IMR-90 (cell line): ENCODE measurements around the gene RUNX3. TPM values are rescaled to one million over a fixed set of nuclear protein-coding genes. Genes with fewer than 3 reads are reported as not detected.

Experiments used
- ATAC-seq: fragments of 200-7000 bp; cut with Tn5 transposase; 2 replicates; pipeline ENCODE4 v1.9.1; 2020; ENCODE audit warnings: low read depth, mild to moderate bottlenecking, moderate library complexity
- BruUV-seq: library from RNA; stranded (reverse); fragments of 400-500 nt; replicated peaks from 2 replicates; lab custom pipeline; 2021; lab: Mats Ljungman, UMichigan
- CTCF ChIA-PET: fragments of 300-600 bp; formaldehyde crosslinking; extraction: SDS; loops from one replicate; lab custom pipeline; 2021; ENCODE audit warnings: antibody characterized with exemption; lab: Yijun Ruan, JAX
- POLR2A ChIA-PET: fragments of 300-600 bp; sonication (Branson Sonifier 250); formaldehyde crosslinking; loops from one replicate; lab custom pipeline; 2022; ENCODE audit warnings: antibody characterized with exemption; ENCODE audit not compliant: unreplicated experiment; lab: Charles Lee
- DNase-seq: peaks from one replicate; pipeline ENCODE4 v3.0.0; 2013
- H2AFZ ChIP-seq: replicated peaks from 2 replicates; pipeline ENCODE3; 2013; ENCODE audit warnings: low read length, mild to moderate bottlenecking; ENCODE audit not compliant: poor library complexity
- H2AK5ac ChIP-seq: 2 replicates; pipeline ENCODE4 v1.6.1; 2013; ENCODE audit warnings: low read depth, low read length, inconsistent platforms
- H2AK9ac ChIP-seq: replicated peaks from 2 replicates; pipeline ENCODE3; 2013; ENCODE audit warnings: mild to moderate bottlenecking, low read depth, low read length, moderate library complexity; ENCODE audit not compliant: poor library complexity
- H2BK120ac ChIP-seq: 2 replicates; pipeline ENCODE4 v1.6.1; 2013; ENCODE audit warnings: low read depth, low read length, inconsistent platforms
- H2BK15ac ChIP-seq: 3 replicates; pipeline ENCODE4 v1.6.1; 2013; ENCODE audit warnings: low read depth, low read length, inconsistent platforms
- H2BK20ac ChIP-seq: 2 replicates; pipeline ENCODE4 v1.6.1; 2013; ENCODE audit warnings: low read depth, mild to moderate bottlenecking, inconsistent platforms, low read length, moderate library complexity
- H2BK5ac ChIP-seq: 2 replicates; pipeline ENCODE4 v1.6.1; 2013; ENCODE audit warnings: mild to moderate bottlenecking, low read depth, low read length, inconsistent platforms; ENCODE audit not compliant: poor library complexity, severe bottlenecking
- H3K14ac ChIP-seq: replicated peaks from 2 replicates; pipeline ENCODE4 v1.6.1; 2013; ENCODE audit warnings: low read depth, low read length, inconsistent platforms
- H3K18ac ChIP-seq: 2 replicates; pipeline ENCODE4 v1.6.1; 2013; ENCODE audit warnings: low read depth, low read length, control low read depth
- H3K23ac ChIP-seq: 2 replicates; pipeline ENCODE4 v1.6.1; 2013; ENCODE audit warnings: low read depth, low read length, inconsistent platforms
- H3K27ac ChIP-seq: 2 replicates; pipeline ENCODE4 v1.5.1; 2013; ENCODE audit warnings: mild to moderate bottlenecking, control low read depth, low read length; ENCODE audit not compliant: insufficient read depth
- H3K27me3 ChIP-seq: 2 replicates; pipeline ENCODE4 v1.6.1; 2013; ENCODE audit warnings: low read length; ENCODE audit not compliant: control insufficient read depth, insufficient read depth
- H3K36me3 ChIP-seq: 2 replicates; pipeline ENCODE4 v1.6.1; 2013; ENCODE audit warnings: low read length, mixed read lengths; ENCODE audit not compliant: control insufficient read depth, insufficient read depth
- H3K4ac ChIP-seq: 2 replicates; pipeline ENCODE4 v1.6.1; 2013; ENCODE audit warnings: low read depth, low read length, inconsistent platforms
- H3K4me1 ChIP-seq: 2 replicates; pipeline ENCODE4 v1.6.1; 2013; ENCODE audit warnings: low read length, mixed read lengths; ENCODE audit not compliant: control insufficient read depth, insufficient read depth
- H3K4me2 ChIP-seq: 2 replicates; pipeline ENCODE4 v1.6.1; 2013; ENCODE audit warnings: low read depth, mild to moderate bottlenecking, control low read depth, low read length, moderate library complexity
- H3K4me3 ChIP-seq: 2 replicates; pipeline ENCODE4 v1.5.1; 2013; ENCODE audit warnings: low read depth, mild to moderate bottlenecking, control low read depth, low read length, moderate library complexity; ENCODE audit not compliant: insufficient read depth
- H3K56ac ChIP-seq: 2 replicates; pipeline ENCODE4 v1.6.1; 2013; ENCODE audit warnings: low read length, inconsistent platforms; ENCODE audit not compliant: insufficient read depth; ENCODE audit errors: extremely low read depth
- H3K79me1 ChIP-seq, 2 experiments: 2 replicates each; pipeline ENCODE4 v1.6.1; 2013; ENCODE audit warnings: low read length in 2 of 2, inconsistent platforms in 1 of 2, low read depth in 1 of 2
- H3K9ac ChIP-seq: 2 replicates; pipeline ENCODE4 v1.6.1; 2013; ENCODE audit warnings: low read depth, low read length, control low read depth
- H3K9me1 ChIP-seq: 2 replicates; pipeline ENCODE4 v1.6.1; 2013; ENCODE audit warnings: low read length, inconsistent platforms; ENCODE audit not compliant: insufficient read depth
- H3K9me3 ChIP-seq: 2 replicates; pipeline ENCODE4 v1.6.1; 2013; ENCODE audit warnings: low read length; ENCODE audit not compliant: control insufficient read depth, insufficient read depth
- H4K20me1 ChIP-seq: 2 replicates; pipeline ENCODE4 v1.6.1; 2013; ENCODE audit warnings: low read length, inconsistent platforms; ENCODE audit not compliant: insufficient read depth
- H4K5ac ChIP-seq: 2 replicates; pipeline ENCODE4 v1.6.1; 2013; ENCODE audit warnings: mild to moderate bottlenecking, low read depth, low read length, control low read depth
- H4K8ac ChIP-seq, 2 experiments: 2 replicates each; pipeline ENCODE4 v1.6.1; 2013; ENCODE audit warnings: low read depth in 2 of 2, low read length in 2 of 2, control low read depth in 1 of 2, inconsistent platforms in 1 of 2
- H4K91ac ChIP-seq: 2 replicates; pipeline ENCODE4 v1.6.1; 2013; ENCODE audit warnings: low read depth, low read length, inconsistent platforms; ENCODE audit not compliant: insufficient read depth
- BHLHE40 ChIP-seq: fragments of 150-350 bp; IDR thresholded peaks from 2 replicates; pipeline ENCODE4 v1.6.1; 2016; ENCODE audit warnings: mild to moderate bottlenecking, low read depth, low read length
- CEBPB ChIP-seq: IDR thresholded peaks from 2 replicates; pipeline ENCODE4 v1.6.1; 2012; ENCODE audit warnings: low read depth, low read length, improper control_type of control experiment
- MXI1 ChIP-seq: IDR thresholded peaks from 2 replicates; pipeline ENCODE4 v1.6.1; 2012; ENCODE audit warnings: low read depth, mild to moderate bottlenecking, low read length, moderate library complexity, borderline replicate concordance
- SMC3 ChIP-seq: fragments of 150-350 bp; IDR thresholded peaks from 2 replicates; pipeline ENCODE4 v1.6.1; 2016; ENCODE audit warnings: low read depth, mild to moderate bottlenecking, antibody characterized with exemption, low read length, moderate library complexity
- WGBS, 2 experiments: methylation state at CpG; one replicate each; pipeline versions ENCODE4 v1.1.5 to v1.1.7; 2013; ENCODE audit warnings: missing lambda C conversion rate in 2 of 2; ENCODE audit not compliant: insufficient read length in 1 of 2; ENCODE audit errors: extremely low coverage in 2 of 2; 5-methylcytosine and 5-hydroxymethylcytosine counted together
- dilution Hi-C: fragments of 300-500 bp; cut with HindIII; formaldehyde crosslinking; loops from one replicate; pipeline ENCODE4 v1.14.3; 2018; ENCODE audit warnings: low sequenced_read_pairs; ENCODE audit not compliant: unreplicated experiment
- in situ Hi-C: fragments of 300-500 bp; cut with MboI; formaldehyde crosslinking; loops from 3 replicates; pipeline ENCODE4 v1.14.3; 2019; ENCODE audit warnings: low sequenced_read_pairs, inconsistent platforms, mixed read lengths
- intact Hi-C: fragments of 100-400 bp; cut with micrococcal nuclease; formaldehyde crosslinking; loops from 2 replicates; pipeline ENCODE4 v1.10.0; 2022
- polyA plus RNA-seq, 3 experiments: library from polyadenylated mRNA; depleted of rRNA; stranded (reverse); fragments of >200 nt; gene quantifications; 2 replicates each; pipeline ENCODE4 v1.2.3, GENCODE V29; 2012; ENCODE audit warnings: low replicate concordance in 1 of 3
- total RNA-seq: library from RNA; depleted of rRNA; stranded (reverse); fragments of >200 nt; gene quantifications from 2 replicates; pipeline ENCODE4 v1.2.3, GENCODE V29; 2012
- TF ChIP-seq, protein P1 (sequence below): fragments of 150-350 bp; IDR thresholded peaks from 2 replicates; pipeline ENCODE4 v1.6.1; 2016; ENCODE audit warnings: low read depth, mild to moderate bottlenecking, low read length, moderate library complexity, borderline replicate concordance
- TF ChIP-seq, protein P2 (sequence below): conservative IDR thresholded peaks from 2 replicates; pipeline ENCODE4 v1.5.1; 2012; ENCODE audit warnings: mild to moderate bottlenecking, low read depth, low read length, improper control_type of control experiment

RUNX3 gene
- total and polyA plus RNA-seq, 2 of the 4 experiments (the other 2 are of a cell fraction): 0.07 TPM; not detected in 1

DNA sequence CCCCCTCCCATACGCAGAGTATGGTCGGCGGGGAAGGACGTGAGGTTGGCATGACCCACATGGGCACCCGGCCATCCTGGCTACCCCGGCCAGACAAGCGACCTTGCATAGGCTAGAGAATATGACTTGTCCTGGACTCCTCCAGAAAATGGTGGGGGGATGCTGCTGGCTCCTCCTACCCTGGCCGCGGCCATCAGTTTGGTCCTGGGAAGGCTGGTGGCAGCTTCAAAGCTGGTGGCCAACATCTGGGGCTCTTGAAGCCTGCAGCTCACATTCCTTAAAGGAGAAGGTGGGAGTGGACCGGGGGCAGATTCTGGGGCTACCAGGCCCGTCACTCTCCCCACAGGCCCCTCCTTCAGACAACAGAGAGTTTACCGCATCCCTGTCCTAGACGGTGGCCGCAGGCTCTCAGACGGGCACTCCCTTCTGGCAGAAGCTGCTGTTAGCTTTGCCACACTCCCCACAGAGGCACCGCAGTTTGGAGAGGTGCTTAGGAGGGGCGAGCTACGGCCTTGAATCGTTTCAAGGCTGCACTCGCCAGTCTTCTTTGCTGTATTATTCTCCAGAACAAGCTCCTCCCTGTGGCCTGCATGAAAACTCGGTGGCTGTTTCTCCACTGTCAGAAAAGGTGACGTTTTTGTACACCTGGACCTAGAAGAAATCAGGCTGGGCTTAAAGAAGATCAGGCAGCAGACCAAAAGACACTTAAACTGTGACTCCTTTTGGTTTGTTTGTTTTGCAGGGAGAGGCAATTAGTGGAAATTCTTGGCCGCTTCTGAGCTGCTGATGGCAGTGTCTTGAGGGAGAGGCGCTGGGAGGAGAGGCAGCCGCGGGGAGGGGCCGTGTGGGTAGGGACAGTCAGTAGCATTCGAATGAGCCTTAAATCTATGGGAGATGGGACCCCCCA is 68.0 kb downstream of the RUNX3 start:
- ChIA-PET CTCF (interaction anchor here (1.3 kb wide), 1 partner anchor 13 kb away, joined by 3 read pairs; no protein-coding TSS in a partner anchor), POLR2A (interaction anchor here (0.6 kb wide), 1 partner anchor 698 kb away, joined by 8 read pairs; no protein-coding TSS in a partner anchor)

More for the DNA sequence above, 68.0 kb downstream of the RUNX3 start:
- Histone ChIP-seq H2BK20ac (no peak overlapping the region), H3K9me1 (peaks cover 4% of the 10 kb centered on the region; the same call in 1 of the 2 replicates), H3K36me3 (no peaks in the 10 kb centered on the region), H2BK5ac (no peak overlapping the region), H4K20me1 (no peaks in the 10 kb centered on the region), H3K18ac (no peak overlapping the region), H3K14ac (no peak overlapping the region), H2BK15ac (no peak overlapping the region), H3K4me2 (no peak overlapping the region), H3K23ac (no peak overlapping the region), H3K9me3 (no peaks in the 10 kb centered on the region), H2BK120ac (no peak overlapping the region), H4K8ac (no peak overlapping the region), H2AFZ (no peak overlapping the region), H3K4me3 (no peak overlapping the region), H3K4me1 (no peaks in the 10 kb centered on the region), H3K9ac (no peak overlapping the region), H3K56ac (no peak overlapping the region), H4K5ac (no peak overlapping the region), H2AK5ac (no peak overlapping the region), H3K79me1 (no peaks in the 10 kb centered on the region), H3K27me3 (peaks cover 31% of the 10 kb centered on the region), H3K4ac (no peak overlapping the region), H4K91ac (no peak overlapping the region), H2AK9ac (no peak overlapping the region), H3K27ac (no peak overlapping the region)
- 52% methylated on average over 10 of the region's 28 CpGs; no CpG with 5 or more reads in 1 of the 2 experiments for WGBS, 2 experiments
- intact Hi-C loops (loop anchor here (5.0 kb wide), 1 partner anchor 60 kb away; no protein-coding TSS in a partner anchor), dilution Hi-C loops (no loop called here), in situ Hi-C loops (no loop called here)
- no TSS peak for BruUV-seq
- peak; percentile 45; the same call in 1 of the 2 replicates for ATAC-seq
- DNase-seq: no peak
- TF ChIP-seq SMC3 (no peak), MXI1 (no peak), CEBPB (no peak), BHLHE40 (no peak)
- TF ChIP-seq, protein P1, sequence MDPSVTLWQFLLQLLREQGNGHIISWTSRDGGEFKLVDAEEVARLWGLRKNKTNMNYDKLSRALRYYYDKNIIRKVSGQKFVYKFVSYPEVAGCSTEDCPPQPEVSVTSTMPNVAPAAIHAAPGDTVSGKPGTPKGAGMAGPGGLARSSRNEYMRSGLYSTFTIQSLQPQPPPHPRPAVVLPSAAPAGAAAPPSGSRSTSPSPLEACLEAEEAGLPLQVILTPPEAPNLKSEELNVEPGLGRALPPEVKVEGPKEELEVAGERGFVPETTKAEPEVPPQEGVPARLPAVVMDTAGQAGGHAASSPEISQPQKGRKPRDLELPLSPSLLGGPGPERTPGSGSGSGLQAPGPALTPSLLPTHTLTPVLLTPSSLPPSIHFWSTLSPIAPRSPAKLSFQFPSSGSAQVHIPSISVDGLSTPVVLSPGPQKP: no peak
- TF ChIP-seq, protein P2, sequence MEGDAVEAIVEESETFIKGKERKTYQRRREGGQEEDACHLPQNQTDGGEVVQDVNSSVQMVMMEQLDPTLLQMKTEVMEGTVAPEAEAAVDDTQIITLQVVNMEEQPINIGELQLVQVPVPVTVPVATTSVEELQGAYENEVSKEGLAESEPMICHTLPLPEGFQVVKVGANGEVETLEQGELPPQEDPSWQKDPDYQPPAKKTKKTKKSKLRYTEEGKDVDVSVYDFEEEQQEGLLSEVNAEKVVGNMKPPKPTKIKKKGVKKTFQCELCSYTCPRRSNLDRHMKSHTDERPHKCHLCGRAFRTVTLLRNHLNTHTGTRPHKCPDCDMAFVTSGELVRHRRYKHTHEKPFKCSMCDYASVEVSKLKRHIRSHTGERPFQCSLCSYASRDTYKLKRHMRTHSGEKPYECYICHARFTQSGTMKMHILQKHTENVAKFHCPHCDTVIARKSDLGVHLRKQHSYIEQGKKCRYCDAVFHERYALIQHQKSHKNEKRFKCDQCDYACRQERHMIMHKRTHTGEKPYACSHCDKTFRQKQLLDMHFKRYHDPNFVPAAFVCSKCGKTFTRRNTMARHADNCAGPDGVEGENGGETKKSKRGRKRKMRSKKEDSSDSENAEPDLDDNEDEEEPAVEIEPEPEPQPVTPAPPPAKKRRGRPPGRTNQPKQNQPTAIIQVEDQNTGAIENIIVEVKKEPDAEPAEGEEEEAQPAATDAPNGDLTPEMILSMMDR: peak; percentile 11; the same call in 1 of the 2 replicates
